Measurements from ENCODE around the gene ELF3. TPM values are rescaled to one million over a fixed set of nuclear protein-coding genes. Genes with fewer than 3 reads are reported as not detected.

The ELF3 gene
- total RNA-seq, 1 donor from 2014 or later = not detected

DNA sequence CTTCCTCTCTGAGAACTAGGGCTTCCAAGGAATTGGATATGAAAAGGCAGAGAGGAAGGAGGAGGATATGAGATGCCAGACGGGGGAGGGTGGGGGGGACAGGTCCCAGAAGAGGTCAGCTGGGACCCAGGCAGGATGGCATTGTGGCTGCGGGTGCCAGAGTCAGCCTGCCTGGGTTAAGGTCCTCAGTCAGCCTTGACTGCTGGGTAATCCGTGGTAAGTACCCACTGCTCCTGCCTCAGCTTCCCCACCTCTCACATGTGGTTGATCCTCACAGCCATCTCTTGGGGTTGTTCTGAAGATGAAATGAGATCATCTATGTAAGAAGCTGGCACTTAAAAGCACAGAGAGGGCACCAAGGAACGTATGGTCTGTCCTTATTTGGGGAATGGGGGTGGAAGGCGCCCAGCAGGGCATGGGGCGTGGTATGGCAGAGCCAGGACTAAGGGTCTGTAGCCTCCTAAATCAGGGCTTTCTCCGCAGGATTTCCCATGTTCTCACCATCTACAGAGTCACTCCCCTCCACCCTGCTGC, 23.8 kb downstream of the ELF3 start:
- H3K27ac ChIP-seq (ENCODE audit: low read depth, low read length) = no peak overlapping the region
- peak overlapping the region in 1 of 3 donors; percentile 16 for H3K9ac ChIP-seq (ENCODE audit: low read depth in 1 of 3, low read length in 3 of 3)
- H3K9me3 ChIP-seq (ENCODE audit: control insufficient read depth in 3 of 3, low read length in 3 of 3) = no peaks in the 10 kb centered on the region
- no peaks in the 10 kb centered on the region for H3K36me3 ChIP-seq (ENCODE audit: control insufficient read depth in 3 of 3, insufficient read depth in 3 of 3, low read length in 3 of 3)
- no peaks in the 10 kb centered on the region for H3K4me1 ChIP-seq (ENCODE audit: control insufficient read depth in 3 of 3, insufficient read depth in 3 of 3, low read length in 3 of 3)
- no peak overlapping the region for H3K4me3 ChIP-seq (ENCODE audit: low read length in 3 of 3)
- H3K27me3 ChIP-seq (ENCODE audit: control insufficient read depth in 3 of 3, insufficient read depth in 3 of 3, low read length in 3 of 3) = no peaks in the 10 kb centered on the region

DNA sequence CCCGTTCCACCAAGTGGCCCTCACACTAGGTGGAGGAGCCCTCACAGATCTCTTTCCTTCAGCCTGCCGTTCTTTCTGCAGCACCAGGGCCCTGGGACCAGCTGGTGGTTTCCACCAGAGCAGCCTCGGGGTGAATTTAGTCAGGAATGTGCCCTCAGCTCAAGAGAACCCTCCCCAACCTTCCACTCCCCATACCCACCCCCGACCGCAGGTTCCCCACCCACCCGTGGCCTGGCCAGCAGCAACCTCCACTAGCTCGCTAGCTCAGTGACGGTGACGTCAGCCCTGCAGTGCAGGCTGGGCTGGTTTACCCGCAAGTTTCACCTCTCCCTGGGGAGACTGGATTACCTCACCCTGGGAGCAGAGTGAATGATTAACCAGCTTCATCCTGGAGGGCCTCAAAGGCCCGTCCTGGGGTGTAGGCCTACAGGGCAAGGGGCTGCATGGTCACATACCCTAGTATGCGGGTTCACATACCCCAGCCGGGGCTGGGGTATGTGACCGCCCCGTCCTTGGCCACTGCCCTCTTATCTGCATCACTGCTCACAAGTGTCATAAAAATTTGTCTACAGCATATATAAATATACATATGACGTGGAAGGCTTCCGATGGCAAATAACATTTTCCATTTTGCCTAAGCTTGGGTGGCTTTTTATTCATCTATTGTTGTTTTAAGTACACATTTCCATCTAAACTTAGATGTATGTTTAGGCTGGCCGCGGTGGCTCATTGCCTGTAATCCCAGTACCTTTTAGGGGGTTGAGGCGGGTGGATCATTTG, 24.5 kb downstream of the ELF3 start:
- Histone ChIP-seq H3K4me3 (ENCODE audit: low read length in 3 of 3) (no peak overlapping the region), H3K27me3 (ENCODE audit: control insufficient read depth in 3 of 3, insufficient read depth in 3 of 3, low read length in 3 of 3) (no peaks in the 10 kb centered on the region), H3K36me3 (ENCODE audit: control insufficient read depth in 3 of 3, insufficient read depth in 3 of 3, low read length in 3 of 3) (no peaks in the 10 kb centered on the region), H3K9ac (ENCODE audit: low read depth in 1 of 3, low read length in 3 of 3) (peak overlapping the region in 1 of 3 donors; percentile 16), H3K9me3 (ENCODE audit: control insufficient read depth in 3 of 3, low read length in 3 of 3) (no peaks in the 10 kb centered on the region), H3K4me1 (ENCODE audit: control insufficient read depth in 3 of 3, insufficient read depth in 3 of 3, low read length in 3 of 3) (no peaks in the 10 kb centered on the region), H3K27ac (ENCODE audit: low read depth, low read length) (no peak overlapping the region)

- Histone ChIP-seq H3K4me1 (ENCODE audit: control insufficient read depth in 3 of 3, insufficient read depth in 3 of 3, low read length in 3 of 3) (no peaks in the 10 kb centered on the region), H3K9me3 (ENCODE audit: control insufficient read depth in 3 of 3, low read length in 3 of 3) (no peaks in the 10 kb centered on the region), H3K4me3 (ENCODE audit: low read length in 3 of 3) (no peak overlapping the region), H3K9ac (ENCODE audit: low read depth in 1 of 3, low read length in 3 of 3) (no peak overlapping the region), H3K27me3 (ENCODE audit: control insufficient read depth in 3 of 3, insufficient read depth in 3 of 3, low read length in 3 of 3) (no peaks in the 10 kb centered on the region), H3K27ac (ENCODE audit: low read depth, low read length) (no peak overlapping the region), H3K36me3 (ENCODE audit: control insufficient read depth in 3 of 3, insufficient read depth in 3 of 3, low read length in 3 of 3) (no peaks in the 10 kb centered on the region)
Observed at GRCh38 chr1:202036595-202037387, 26.4 kb downstream of the ELF3 start.

DNA sequence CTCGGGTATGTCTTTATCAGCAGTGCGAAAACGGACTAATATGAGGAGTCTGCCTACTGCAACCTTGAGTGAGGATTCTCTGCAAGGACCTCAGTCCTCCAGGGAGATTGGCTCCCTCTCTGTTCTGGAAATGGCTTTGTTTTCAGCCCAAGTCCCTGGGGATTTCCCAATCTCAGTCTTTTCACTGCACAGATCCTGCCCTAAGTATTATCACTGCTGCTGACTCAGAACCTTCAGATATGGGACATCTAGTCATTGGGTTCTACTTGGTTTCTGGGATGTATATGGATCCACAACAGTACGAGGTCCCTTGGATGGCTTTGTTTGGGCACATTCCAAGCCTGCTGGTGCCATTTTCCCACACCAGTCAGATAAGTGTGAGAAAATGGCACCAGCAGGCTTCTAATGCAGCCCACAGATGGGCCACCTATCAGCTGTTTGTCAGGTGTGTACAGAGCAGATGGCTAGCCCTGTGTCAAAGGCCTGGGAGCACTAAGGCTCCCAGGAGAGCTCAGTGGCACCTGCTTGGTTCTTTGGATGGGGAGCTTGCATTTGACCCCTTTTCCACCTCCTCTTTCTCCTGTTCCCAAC, 27.4 kb downstream of the ELF3 start:
- H3K36me3 ChIP-seq (ENCODE audit: control insufficient read depth in 3 of 3, insufficient read depth in 3 of 3, low read length in 3 of 3) = no peaks in the 10 kb centered on the region
- H3K4me1 ChIP-seq (ENCODE audit: control insufficient read depth in 3 of 3, insufficient read depth in 3 of 3, low read length in 3 of 3) = no peaks in the 10 kb centered on the region

GRCh38 chr1:202038688-202039346, 28.4 kb downstream of the ELF3 start:
- no peaks in the 10 kb centered on the region for H3K27me3 ChIP-seq (ENCODE audit: control insufficient read depth in 3 of 3, insufficient read depth in 3 of 3, low read length in 3 of 3)
- no peak overlapping the region for H3K4me3 ChIP-seq (ENCODE audit: low read length in 3 of 3)
- no peak overlapping the region for H3K9ac ChIP-seq (ENCODE audit: low read depth in 1 of 3, low read length in 3 of 3)
- H3K27ac ChIP-seq (ENCODE audit: low read depth, low read length) = no peak overlapping the region
- H3K36me3 ChIP-seq (ENCODE audit: control insufficient read depth in 3 of 3, insufficient read depth in 3 of 3, low read length in 3 of 3) = no peaks in the 10 kb centered on the region
- H3K9me3 ChIP-seq (ENCODE audit: control insufficient read depth in 3 of 3, low read length in 3 of 3) = no peaks in the 10 kb centered on the region
- H3K4me1 ChIP-seq (ENCODE audit: control insufficient read depth in 3 of 3, insufficient read depth in 3 of 3, low read length in 3 of 3) = no peaks in the 10 kb centered on the region

More for the DNA sequence above, 27.4 kb downstream of the ELF3 start:
- Histone ChIP-seq H3K4me3 (ENCODE audit: low read length in 3 of 3) (no peak overlapping the region), H3K27ac (ENCODE audit: low read depth, low read length) (no peak overlapping the region), H3K9me3 (ENCODE audit: control insufficient read depth in 3 of 3, low read length in 3 of 3) (no peaks in the 10 kb centered on the region), H3K9ac (ENCODE audit: low read depth in 1 of 3, low read length in 3 of 3) (no peak overlapping the region), H3K27me3 (ENCODE audit: control insufficient read depth in 3 of 3, insufficient read depth in 3 of 3, low read length in 3 of 3) (no peaks in the 10 kb centered on the region)

DNA sequence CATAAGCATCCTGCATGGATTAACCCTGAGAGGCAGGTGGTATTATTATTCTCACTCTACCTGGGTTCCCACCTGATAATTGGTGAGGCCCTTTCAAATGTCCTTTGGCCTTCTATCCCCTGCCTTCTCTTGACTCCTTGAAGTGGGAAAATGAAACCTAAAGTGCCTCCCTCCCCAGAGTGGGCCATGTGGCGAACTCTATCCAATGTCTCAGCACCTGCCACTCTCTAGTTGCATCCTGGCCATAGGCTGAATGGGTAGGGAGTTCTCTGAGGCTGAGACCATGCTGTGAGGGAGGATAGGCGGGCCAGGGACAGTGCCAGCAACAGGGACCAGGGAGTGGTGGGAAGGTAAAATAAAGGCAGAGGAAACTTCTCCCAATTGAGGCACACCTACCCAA, 35.3 kb downstream of the ELF3 start:
- no peaks in the 10 kb centered on the region for H3K4me1 ChIP-seq (ENCODE audit: control insufficient read depth in 3 of 3, insufficient read depth in 3 of 3, low read length in 3 of 3)
- peaks cover 0 to 9% (median 0%) of the 10 kb centered on the region in 3 donors for H3K27me3 ChIP-seq (ENCODE audit: control insufficient read depth in 3 of 3, insufficient read depth in 3 of 3, low read length in 3 of 3)
- no peak overlapping the region for H3K9ac ChIP-seq (ENCODE audit: low read depth in 1 of 3, low read length in 3 of 3)
- H3K9me3 ChIP-seq (ENCODE audit: control insufficient read depth in 3 of 3, low read length in 3 of 3) = no peaks in the 10 kb centered on the region
- no peak overlapping the region for H3K27ac ChIP-seq (ENCODE audit: low read depth, low read length)
- H3K36me3 ChIP-seq (ENCODE audit: control insufficient read depth in 3 of 3, insufficient read depth in 3 of 3, low read length in 3 of 3) = no peaks in the 10 kb centered on the region
- H3K4me3 ChIP-seq (ENCODE audit: low read length in 3 of 3) = no peak overlapping the region

DNA sequence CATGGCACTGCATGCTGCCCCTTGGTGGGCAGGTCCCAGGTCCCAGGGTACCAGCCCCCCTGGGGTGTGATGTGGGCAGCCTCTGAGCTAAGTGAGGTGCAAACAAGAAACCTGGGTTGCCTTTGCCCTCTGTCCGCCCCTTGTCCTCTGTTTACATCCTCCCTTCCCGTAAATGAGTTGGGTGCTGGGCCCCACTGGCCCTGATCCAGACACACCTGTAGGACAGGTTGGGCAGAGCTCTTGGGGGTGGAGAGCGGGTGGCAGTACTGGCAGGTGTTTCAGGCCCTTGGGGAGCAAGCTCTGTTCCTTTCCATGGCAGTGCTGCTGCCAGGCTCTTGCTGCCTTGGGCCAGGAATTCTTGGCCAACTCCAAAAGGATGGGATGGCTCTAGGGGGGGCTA, 35.8 kb downstream of the ELF3 start:
- no peaks in the 10 kb centered on the region for H3K4me1 ChIP-seq (ENCODE audit: control insufficient read depth in 3 of 3, insufficient read depth in 3 of 3, low read length in 3 of 3)
- no peak overlapping the region for H3K27ac ChIP-seq (ENCODE audit: low read depth, low read length)
- H3K36me3 ChIP-seq (ENCODE audit: control insufficient read depth in 3 of 3, insufficient read depth in 3 of 3, low read length in 3 of 3) = no peaks in the 10 kb centered on the region
- H3K27me3 ChIP-seq (ENCODE audit: control insufficient read depth in 3 of 3, insufficient read depth in 3 of 3, low read length in 3 of 3) = peaks cover 0 to 9% (median 0%) of the 10 kb centered on the region in 3 donors
- no peak overlapping the region for H3K4me3 ChIP-seq (ENCODE audit: low read length in 3 of 3)
- H3K9me3 ChIP-seq (ENCODE audit: control insufficient read depth in 3 of 3, low read length in 3 of 3) = no peaks in the 10 kb centered on the region
- no peak overlapping the region for H3K9ac ChIP-seq (ENCODE audit: low read depth in 1 of 3, low read length in 3 of 3)

- Histone ChIP-seq H3K9me3 (ENCODE audit: control insufficient read depth in 3 of 3, low read length in 3 of 3) (no peaks in the 10 kb centered on the region), H3K27me3 (ENCODE audit: control insufficient read depth in 3 of 3, insufficient read depth in 3 of 3, low read length in 3 of 3) (peaks cover 0 to 9% (median 0%) of the 10 kb centered on the region in 3 donors), H3K9ac (ENCODE audit: low read depth in 1 of 3, low read length in 3 of 3) (no peak overlapping the region), H3K36me3 (ENCODE audit: control insufficient read depth in 3 of 3, insufficient read depth in 3 of 3, low read length in 3 of 3) (no peaks in the 10 kb centered on the region), H3K27ac (ENCODE audit: low read depth, low read length) (no peak overlapping the region), H3K4me3 (ENCODE audit: low read length in 3 of 3) (no peak overlapping the region), H3K4me1 (ENCODE audit: control insufficient read depth in 3 of 3, insufficient read depth in 3 of 3, low read length in 3 of 3) (no peaks in the 10 kb centered on the region)
Observed at GRCh38 chr1:202046748-202047708, 36.6 kb downstream of the ELF3 start.

- Histone ChIP-seq H3K9me3 (ENCODE audit: control insufficient read depth in 3 of 3, low read length in 3 of 3) (no peaks in the 10 kb centered on the region), H3K36me3 (ENCODE audit: control insufficient read depth in 3 of 3, insufficient read depth in 3 of 3, low read length in 3 of 3) (no peaks in the 10 kb centered on the region), H3K4me1 (ENCODE audit: control insufficient read depth in 3 of 3, insufficient read depth in 3 of 3, low read length in 3 of 3) (no peaks in the 10 kb centered on the region), H3K9ac (ENCODE audit: low read depth in 1 of 3, low read length in 3 of 3) (no peak overlapping the region), H3K27ac (ENCODE audit: low read depth, low read length) (no peak overlapping the region), H3K27me3 (ENCODE audit: control insufficient read depth in 3 of 3, insufficient read depth in 3 of 3, low read length in 3 of 3) (peaks cover 0 to 9% (median 0%) of the 10 kb centered on the region in 3 donors), H3K4me3 (ENCODE audit: low read length in 3 of 3) (no peak overlapping the region)
Observed at GRCh38 chr1:202047977-202048376, 37.6 kb downstream of the ELF3 start.

Data from skeletal muscle tissue (tissue), 4 donors.